PC-9 (cell line): Measurements from ENCODE around the gene SPTB. TPM values are rescaled to one million over a fixed set of nuclear protein-coding genes. Genes with fewer than 3 reads are reported as not detected.

ENCODE experiments used
- BruUV-seq: library from RNA; stranded (reverse); fragments of 400-500 nt; replicated peaks from 2 replicates; lab custom pipeline; 2021; lab: Mats Ljungman, UMichigan
- CTCF ChIA-PET: fragments of 300-600 bp; sonication (Branson Sonifier 250); formaldehyde crosslinking; loops from one replicate; lab custom pipeline; 2022; ENCODE audit warnings: antibody characterized with exemption; lab: Charles Lee
- POLR2A ChIA-PET: fragments of 300-600 bp; sonication (Branson Sonifier 250); formaldehyde crosslinking; loops from one replicate; lab custom pipeline; 2022; ENCODE audit warnings: antibody characterized with exemption; ENCODE audit not compliant: unreplicated experiment; lab: Charles Lee
- DNase-seq, 2 experiments: peaks; one replicate each; pipeline versions ENCODE4 v3.0.0 to v3.0.0-alpha.2; 2015 to 2022; ENCODE audit warnings: mixed read lengths in 1 of 2
- H2AFZ ChIP-seq: fragments of 200-600 bp; sonication (generic); 2 replicates; pipeline ENCODE4 v1.8.1; 2017; ENCODE audit warnings: antibody characterized with exemption
- H3F3A ChIP-seq: fragments of 200-600 bp; sonication (generic); 2 replicates; pipeline ENCODE4 v1.8.1; 2017; ENCODE audit warnings: antibody characterized with exemption, mild to moderate bottlenecking, low read depth; ENCODE audit not compliant: insufficient read depth
- H3K27ac ChIP-seq: fragments of 200-600 bp; sonication (generic); 2 replicates; pipeline ENCODE4 v1.6.1; 2016; ENCODE audit warnings: mixed run types
- H3K27me3 ChIP-seq: fragments of 200-600 bp; sonication (generic); 2 replicates; pipeline ENCODE4 v1.6.1; 2016; ENCODE audit warnings: low read depth, mixed run types; ENCODE audit not compliant: insufficient read depth
- H3K36me3 ChIP-seq: fragments of 200-600 bp; sonication (generic); 2 replicates; pipeline ENCODE4 v1.6.1; 2016; ENCODE audit warnings: low read depth, mixed run types
- H3K4me1 ChIP-seq: fragments of 200-600 bp; sonication (generic); replicated peaks from 2 replicates; pipeline ENCODE4 v1.6.1; 2016; ENCODE audit warnings: mixed run types; ENCODE audit not compliant: insufficient read depth
- H3K4me2 ChIP-seq: fragments of 200-600 bp; sonication (generic); 2 replicates; pipeline ENCODE4 v1.6.1; 2017; ENCODE audit warnings: mixed run types
- H3K4me3 ChIP-seq: fragments of 200-600 bp; sonication (generic); 2 replicates; pipeline ENCODE4 v1.6.1; 2016; ENCODE audit warnings: mixed run types
- H3K79me2 ChIP-seq: fragments of 200-600 bp; sonication (generic); 2 replicates; pipeline ENCODE4 v1.6.1; 2017; ENCODE audit warnings: low read depth, mixed run types
- H3K9me2 ChIP-seq: fragments of 200-600 bp; sonication (generic); 2 replicates; pipeline ENCODE4 v1.8.1; 2017; ENCODE audit warnings: mild to moderate bottlenecking; ENCODE audit not compliant: insufficient read depth
- H3K9me3 ChIP-seq: fragments of 200-600 bp; sonication (generic); 2 replicates; pipeline ENCODE4 v1.8.1; 2016; ENCODE audit warnings: low read depth; ENCODE audit not compliant: insufficient read depth
- H4K20me1 ChIP-seq: fragments of 200-600 bp; sonication (generic); 2 replicates; pipeline ENCODE4 v1.8.1; 2017; ENCODE audit not compliant: insufficient read depth
- CTCF ChIP-seq: fragments of 200-600 bp; sonication (generic); conservative IDR thresholded peaks from 2 replicates; pipeline ENCODE4 v1.6.1; 2017; ENCODE audit warnings: mixed run types, antibody characterized with exemption, mild to moderate bottlenecking, moderate library complexity
- EZH2 ChIP-seq: fragments of 200-600 bp; sonication (generic); IDR thresholded peaks from 2 replicates; pipeline ENCODE4 v1.8.0; 2017; ENCODE audit warnings: antibody characterized with exemption, low read depth
- intact Hi-C: fragments of 100-400 bp; cut with micrococcal nuclease; formaldehyde crosslinking; loops from one replicate; pipeline ENCODE4 v1.10.0; 2022; ENCODE audit not compliant: unreplicated experiment
- total RNA-seq: library from RNA; stranded (reverse); gene quantifications from 2 replicates; pipeline ENCODE4 v1.2.3, GENCODE V29; 2021

Gene SPTB
- total RNA-seq, 1 experiment from 2014 or later, result 0.50 TPM

DNA sequence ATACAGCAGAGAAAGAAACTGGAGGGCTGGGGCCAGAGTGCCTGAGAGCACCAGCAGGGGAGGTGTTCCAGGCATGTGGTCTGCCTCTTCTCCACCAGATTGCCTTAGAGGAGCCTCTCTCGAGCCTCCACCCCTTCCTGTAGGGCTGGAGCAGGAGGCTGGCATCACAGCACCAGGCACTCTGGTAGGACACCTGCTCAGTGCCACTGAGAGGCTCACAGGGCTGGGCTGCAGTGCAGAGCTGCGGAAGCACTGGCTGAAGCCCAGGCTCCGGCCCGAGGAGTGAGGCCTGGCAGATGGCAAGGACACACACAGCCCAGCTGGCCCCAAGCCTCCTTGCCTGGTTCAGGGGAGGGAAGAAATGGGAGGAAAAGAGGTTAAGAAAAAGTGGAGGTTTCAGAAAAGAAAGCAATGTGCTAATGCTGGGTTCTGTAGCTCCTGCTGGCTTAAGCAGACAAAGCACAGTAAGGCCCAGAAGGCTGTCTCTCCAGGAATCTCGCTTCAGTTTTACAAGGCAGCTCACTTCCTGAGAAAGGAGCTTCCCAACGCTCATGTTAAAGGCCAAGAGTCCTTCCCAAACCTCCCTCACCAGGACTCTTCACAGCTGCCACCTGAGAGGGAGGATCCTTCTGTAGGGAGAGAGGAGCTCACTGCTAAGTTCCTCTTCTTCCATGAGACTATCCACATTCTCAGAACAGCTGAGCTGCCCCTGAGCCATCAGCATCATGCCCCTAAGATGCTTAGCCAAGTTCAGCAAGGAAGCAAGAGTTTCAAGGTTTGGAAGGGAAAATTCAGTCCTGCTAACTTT is 23.8 kb downstream of the SPTB start:
- no peak overlapping the region for H3K4me2 ChIP-seq
- POLR2A ChIA-PET, result interaction anchor here (0.6 kb wide), 1 partner anchor 780 kb away, joined by 4 read pairs; no protein-coding TSS in a partner anchor
- peaks cover 29% of the 10 kb centered on the region for H3K27me3 ChIP-seq
- no peak for DNase-seq
- H3K4me1 ChIP-seq, result no peaks in the 10 kb centered on the region
- TF ChIP-seq CTCF (no peak), EZH2 (no peak)
- H3K27ac ChIP-seq, result no peak overlapping the region
- no peaks in the 10 kb centered on the region for H3K9me2 ChIP-seq
- no TSS peak for BruUV-seq
- no peak overlapping the region for H3K4me3 ChIP-seq
- H2AFZ ChIP-seq, result no peak overlapping the region
- H3K9me3 ChIP-seq, result no peaks in the 10 kb centered on the region
- intact Hi-C loops, result no loop called here
- H3K79me2 ChIP-seq, result no peaks in the 10 kb centered on the region
- H3F3A ChIP-seq, result no peaks in the 10 kb centered on the region
- no peaks in the 10 kb centered on the region for H4K20me1 ChIP-seq
- H3K36me3 ChIP-seq, result no peaks in the 10 kb centered on the region
- CTCF ChIA-PET, result no interaction called here

- Histone ChIP-seq H3K9me2 (no peaks in the 10 kb centered on the region), H3K36me3 (no peaks in the 10 kb centered on the region), H3K9me3 (no peaks in the 10 kb centered on the region), H3K27me3 (peaks cover 72% of the 10 kb centered on the region), H3K79me2 (no peaks in the 10 kb centered on the region), H4K20me1 (no peaks in the 10 kb centered on the region), H3F3A (no peaks in the 10 kb centered on the region; the same call in 1 of the 2 replicates), H3K4me2 (no peak overlapping the region), H3K4me3 (no peak overlapping the region), H3K4me1 (peaks cover 10% of the 10 kb centered on the region), H2AFZ (no peak overlapping the region), H3K27ac (no peak overlapping the region)
- TF ChIP-seq CTCF (no peak), EZH2 (no peak)
- CTCF ChIA-PET, result no interaction called here
- intact Hi-C loops, result no loop called here
- POLR2A ChIA-PET, result no interaction called here
- BruUV-seq, result no TSS peak
- DNase-seq, result no peak
Measured at GRCh38 chr14:64850369-64851137, 29.2 kb downstream of the SPTB start.

DNA sequence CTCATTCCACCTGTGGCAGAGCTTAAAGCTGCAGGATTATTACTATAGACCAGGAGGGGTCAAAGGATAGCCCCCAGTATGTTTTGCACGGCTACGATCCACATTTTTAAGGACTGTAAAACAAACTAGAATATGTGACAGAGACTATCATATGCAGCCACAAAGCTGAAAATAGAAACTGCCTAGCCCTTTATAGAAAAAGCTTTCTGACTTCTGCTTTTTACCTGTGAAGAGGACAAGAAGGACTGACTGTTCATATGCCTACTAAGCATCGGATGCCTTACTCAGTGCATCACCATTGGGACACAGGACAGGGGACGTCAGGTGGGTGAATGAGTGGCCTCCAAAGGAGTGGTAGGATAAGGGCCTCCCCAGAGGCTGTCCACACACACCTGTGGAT is 29.8 kb downstream of the SPTB start:
- Histone ChIP-seq H3K9me2 (no peaks in the 10 kb centered on the region), H3K27me3 (peaks cover 78% of the 10 kb centered on the region), H3K27ac (no peak overlapping the region), H2AFZ (no peak overlapping the region), H4K20me1 (no peaks in the 10 kb centered on the region), H3K4me1 (peaks cover 11% of the 10 kb centered on the region), H3K79me2 (no peaks in the 10 kb centered on the region), H3K4me3 (no peak overlapping the region), H3F3A (no peaks in the 10 kb centered on the region; the same call in 1 of the 2 replicates), H3K36me3 (no peaks in the 10 kb centered on the region), H3K4me2 (no peak overlapping the region), H3K9me3 (no peaks in the 10 kb centered on the region)
- ChIA-PET POLR2A (no interaction called here), CTCF (no interaction called here)
- intact Hi-C loops, result no loop called here
- no peak for TF ChIP-seq CTCF
- TF ChIP-seq EZH2, result no peak
- no TSS peak for BruUV-seq
- no peak for DNase-seq
